NT2/D1 (cell line): ENCODE results near the gene COBLL1.

ENCODE experiments used
- SUZ12 ChIP-seq: IDR thresholded peaks from 2 replicates; pipeline ENCODE4 v1.6.1; 2011; ENCODE audit not compliant: insufficient read length, insufficient read depth; ENCODE audit errors: extremely low read depth
- ZNF274 ChIP-seq: IDR thresholded peaks from 2 replicates; pipeline ENCODE4 v1.6.1; 2011; ENCODE audit warnings: mild to moderate bottlenecking, low read depth, low read length

DNA sequence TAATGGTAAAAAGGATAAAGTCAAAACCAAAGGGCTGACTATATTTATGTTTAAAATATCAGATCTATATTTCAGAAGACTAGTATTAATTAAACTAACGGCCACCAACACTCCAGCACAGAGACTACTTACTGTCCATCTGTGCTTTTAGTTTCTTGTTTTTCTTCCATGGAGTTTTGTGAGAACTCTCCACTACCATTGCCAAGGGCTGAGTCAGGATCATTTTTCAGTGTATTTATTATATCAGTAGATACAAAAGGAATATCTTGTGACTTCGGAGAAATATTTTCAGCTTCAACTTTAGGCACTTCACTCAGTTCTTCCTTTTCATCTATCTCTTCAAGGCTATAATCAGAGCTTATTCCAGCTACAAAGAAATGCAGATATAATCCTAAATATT lies 141.2 kb downstream of the COBLL1 start:
- TF ChIP-seq ZNF274: no peak
- TF ChIP-seq SUZ12: no peak
